OCI-LY1 (cell line): ENCODE results near the gene AGMO.

Source experiments
- H2AFZ ChIP-seq: fragments of 200-600 bp; sonication (generic), shearing (Covaris generic); 2 replicates; pipeline ENCODE4 v1.6.0; 2014; ENCODE audit warnings: antibody characterized with exemption, mild to moderate bottlenecking, low read length
- H3F3A ChIP-seq: fragments of 200-600 bp; sonication (generic), shearing (Covaris generic); 2 replicates; pipeline ENCODE4 v1.6.0; 2014; ENCODE audit warnings: mild to moderate bottlenecking, antibody characterized with exemption, low read length, moderate library complexity; ENCODE audit not compliant: insufficient read depth
- H3K27ac ChIP-seq: fragments of 200-600 bp; sonication (generic); 2 replicates; pipeline ENCODE4 v1.5.1; 2014; ENCODE audit warnings: low read length, mixed run types, mild to moderate bottlenecking, low read depth; ENCODE audit not compliant: poor library complexity, severe bottlenecking
- H3K27me3 ChIP-seq: fragments of 200-600 bp; sonication (generic); 2 replicates; pipeline ENCODE4 v1.6.0; 2014; ENCODE audit warnings: antibody characterized with exemption, mild to moderate bottlenecking, low read length, moderate library complexity; ENCODE audit not compliant: insufficient read depth
- H3K36me3 ChIP-seq: fragments of 200-600 bp; sonication (generic); 2 replicates; pipeline ENCODE4 v1.6.1; 2014; ENCODE audit warnings: mild to moderate bottlenecking, antibody characterized with exemption, low read length, moderate library complexity, mixed read lengths; ENCODE audit not compliant: insufficient read depth
- H3K4me1 ChIP-seq: fragments of 200-600 bp; sonication (generic); 2 replicates; pipeline ENCODE4 v1.5.1; 2014; ENCODE audit warnings: mild to moderate bottlenecking, low read length, moderate library complexity; ENCODE audit not compliant: insufficient read depth, severe bottlenecking
- H3K4me2 ChIP-seq: fragments of 200-600 bp; sonication (generic), shearing (Covaris generic); 2 replicates; pipeline ENCODE4 v1.6.1; 2014; ENCODE audit warnings: low read length
- H3K4me3 ChIP-seq: fragments of 200-600 bp; sonication (generic); 2 replicates; pipeline ENCODE4 v1.5.1; 2014; ENCODE audit warnings: low read length, low read depth, mild to moderate bottlenecking, mixed read lengths; ENCODE audit not compliant: poor library complexity, severe bottlenecking
- H3K79me2 ChIP-seq: fragments of 200-600 bp; shearing (Covaris generic); 2 replicates; pipeline ENCODE4 v1.6.1; 2016; ENCODE audit warnings: mixed run types, low read length, mixed read lengths; ENCODE audit not compliant: insufficient read depth
- H3K9ac ChIP-seq: fragments of 200-600 bp; sonication (generic), shearing (Covaris generic); 2 replicates; pipeline ENCODE4 v1.6.1; 2014; ENCODE audit warnings: mild to moderate bottlenecking, low read length, mixed read lengths
- H3K9me2 ChIP-seq: fragments of 200-600 bp; sonication (generic), shearing (Covaris generic); 2 replicates; pipeline ENCODE4 v1.6.1; 2014; ENCODE audit warnings: low read depth, mild to moderate bottlenecking, low read length, mixed read lengths
- H3K9me3 ChIP-seq: fragments of 200-600 bp; shearing (Covaris generic); 2 replicates; pipeline ENCODE4 v1.6.1; 2014; ENCODE audit warnings: low read length, mixed read lengths
- H4K20me1 ChIP-seq: fragments of 200-600 bp; sonication (generic), shearing (Covaris generic); 2 replicates; pipeline ENCODE4 v1.6.0; 2016; ENCODE audit warnings: mild to moderate bottlenecking, low read length; ENCODE audit not compliant: insufficient read depth
- CTCF ChIP-seq: fragments of 200-600 bp; sonication (generic), shearing (Covaris generic); IDR thresholded peaks from 2 replicates; pipeline ENCODE4 v1.5.1; 2017; ENCODE audit warnings: mild to moderate bottlenecking, antibody characterized with exemption, low read length, moderate library complexity, mixed read lengths
- EZH2 ChIP-seq: fragments of 200-600 bp; sonication (generic), shearing (Covaris generic); IDR thresholded peaks from 2 replicates; pipeline ENCODE4 v1.8.0; 2017; ENCODE audit warnings: borderline replicate concordance, mixed run types, mild to moderate bottlenecking, antibody characterized with exemption, low read length, moderate library complexity, mixed read lengths

AGMO gene

DNA sequence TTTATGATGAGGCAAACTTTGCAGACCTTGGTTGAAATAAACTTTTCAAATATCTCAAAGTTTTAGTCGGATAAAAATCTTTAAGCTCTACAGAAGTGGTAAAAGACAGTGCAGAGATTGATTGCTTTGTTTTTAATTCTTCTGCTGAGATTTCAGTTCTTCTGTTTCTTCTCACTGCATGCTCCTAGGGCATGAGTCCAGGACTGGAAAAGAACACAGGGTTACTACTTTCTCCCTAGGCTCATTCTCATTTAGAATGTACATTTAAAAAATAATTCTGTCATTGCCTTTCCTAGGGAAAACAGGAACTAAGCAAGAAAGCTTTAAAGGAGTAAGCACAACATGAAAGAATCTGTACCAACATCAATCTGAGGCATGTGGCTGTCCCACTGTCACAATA is 402.6 kb downstream of the AGMO start:
- H3K4me2 ChIP-seq, result no peak overlapping the region
- no peaks in the 10 kb centered on the region for H3K9me3 ChIP-seq
- no peaks in the 10 kb centered on the region for H3K36me3 ChIP-seq
- H3K9me2 ChIP-seq, result no peaks in the 10 kb centered on the region
- no peaks in the 10 kb centered on the region for H4K20me1 ChIP-seq
- no peak overlapping the region for H3K27ac ChIP-seq
- no peaks in the 10 kb centered on the region for H3K27me3 ChIP-seq
- no peaks in the 10 kb centered on the region for H3K4me1 ChIP-seq
- no peak overlapping the region for H3K9ac ChIP-seq
- H2AFZ ChIP-seq, result no peak overlapping the region
- TF ChIP-seq EZH2, result no peak
- no peak for TF ChIP-seq CTCF
- no peaks in the 10 kb centered on the region for H3F3A ChIP-seq
- no peaks in the 10 kb centered on the region for H3K79me2 ChIP-seq
- no peak overlapping the region for H3K4me3 ChIP-seq

DNA sequence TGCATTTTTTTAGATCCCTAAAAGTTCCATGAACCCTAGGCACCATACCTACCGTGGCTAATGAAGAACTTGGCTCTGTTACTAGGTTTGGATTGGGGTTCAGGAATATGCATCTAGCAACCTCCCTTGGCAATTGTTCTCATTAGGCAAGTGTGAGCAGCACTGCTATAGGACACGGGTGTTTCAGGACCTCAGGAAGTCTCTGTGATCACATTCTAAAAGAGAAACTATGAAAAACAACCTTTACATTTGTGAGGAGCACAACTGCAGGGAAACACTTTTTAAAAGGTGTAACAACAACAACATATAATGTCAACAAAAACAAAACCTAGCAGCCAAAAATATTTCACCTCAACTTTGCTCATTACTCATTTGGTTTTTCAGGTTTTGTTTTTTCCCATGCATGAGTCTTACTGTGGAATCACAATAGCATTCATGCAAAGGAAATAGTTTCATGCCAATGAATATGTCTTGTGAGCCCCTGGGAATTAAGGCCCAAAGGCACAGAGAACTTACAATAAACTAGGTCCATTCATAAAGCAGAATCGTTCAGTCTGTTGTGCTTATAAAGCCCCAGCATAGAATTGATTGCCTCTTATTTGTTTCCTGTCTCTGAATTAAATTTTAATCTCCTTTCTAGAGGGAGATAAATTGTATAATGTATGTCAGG is 403.5 kb downstream of the AGMO start:
- no peaks in the 10 kb centered on the region for H3K27me3 ChIP-seq
- H3K9ac ChIP-seq, result no peak overlapping the region
- H3K36me3 ChIP-seq, result no peaks in the 10 kb centered on the region
- H3F3A ChIP-seq, result no peaks in the 10 kb centered on the region
- H2AFZ ChIP-seq, result no peak overlapping the region
- no peaks in the 10 kb centered on the region for H3K9me2 ChIP-seq
- no peaks in the 10 kb centered on the region for H3K9me3 ChIP-seq
- no peak overlapping the region for H3K27ac ChIP-seq
- H3K4me2 ChIP-seq, result no peak overlapping the region
- no peak overlapping the region for H3K4me3 ChIP-seq
- TF ChIP-seq CTCF (no peak), EZH2 (no peak)
- H4K20me1 ChIP-seq, result no peaks in the 10 kb centered on the region
- H3K4me1 ChIP-seq, result no peaks in the 10 kb centered on the region
- no peaks in the 10 kb centered on the region for H3K79me2 ChIP-seq
